MV-4-11 (cell line): ENCODE results near the gene GABARAPL1.
"Not testable (repeated sequence)": the region's sequence is repeated elsewhere in the genome, so short reads cannot be mapped to it uniquely, and the experiment has no call there.

Experiments used
- DNase-seq: peaks from one replicate; lab custom pipeline; 2025; lab: John Stamatoyannopoulos, UW

The GABARAPL1 gene

GRCh38 chr12:10197879-10198278 is 14.8 kb upstream of the GABARAPL1 start:
- DNase-seq = peak; percentile 83

GRCh38 chr12:10204495-10204894 is 8.2 kb upstream of the GABARAPL1 start:
- DNase-seq = not testable (repeated sequence)

- DNase-seq = no peak
Observed at GRCh38 chr12:10205220-10205807, 7.4 kb upstream of the GABARAPL1 start.

- no peak for DNase-seq
Observed at GRCh38 chr12:10207136-10207535, 5.5 kb upstream of the GABARAPL1 start.

- DNase-seq = no peak
Observed at GRCh38 chr12:10210225-10210624, 2.5 kb upstream of the GABARAPL1 start.

GRCh38 chr12:10211101-10211939 is 1.4 kb upstream of the GABARAPL1 start:
- DNase-seq = no peak

- peak; percentile 87 for DNase-seq
Observed at GRCh38 chr12:10211940-10212738, 538 bp upstream of the GABARAPL1 start.

GRCh38 chr12:10213168-10214135 is 775 bp downstream of the GABARAPL1 start:
- DNase-seq = peak; percentile 94

GRCh38 chr12:10214136-10214894 is 1.6 kb downstream of the GABARAPL1 start:
- no peak for DNase-seq

- no peak for DNase-seq
Observed at GRCh38 chr12:10214895-10215267, 2.2 kb downstream of the GABARAPL1 start.

- DNase-seq = no peak
Observed at GRCh38 chr12:10215436-10215835, 2.8 kb downstream of the GABARAPL1 start.

GRCh38 chr12:10215946-10216345 is 3.3 kb downstream of the GABARAPL1 start:
- not testable (repeated sequence) for DNase-seq

- no peak for DNase-seq
Observed at GRCh38 chr12:10218021-10218420, 5.3 kb downstream of the GABARAPL1 start.

- DNase-seq = no peak
Observed at GRCh38 chr12:10220398-10221077, 7.9 kb downstream of the GABARAPL1 start.

- no peak for DNase-seq
Observed at GRCh38 chr12:10221846-10222245, 9.2 kb downstream of the GABARAPL1 start.

GRCh38 chr12:10223208-10223607 is 10.5 kb downstream of the GABARAPL1 start:
- DNase-seq = no peak

GRCh38 chr12:10225426-10225825 is 12.7 kb downstream of the GABARAPL1 start:
- not testable (repeated sequence) for DNase-seq

- DNase-seq = no peak
Observed at GRCh38 chr12:10226086-10226485, 13.4 kb downstream of the GABARAPL1 start.

- no peak for DNase-seq
Observed at GRCh38 chr12:10226731-10227130, 14.1 kb downstream of the GABARAPL1 start.

GRCh38 chr12:10227648-10228047 is 15.0 kb downstream of the GABARAPL1 start:
- no peak for DNase-seq
